ENCODE results near the gene NDNF. TPM values are rescaled to one million over a fixed set of nuclear protein-coding genes. Genes with fewer than 3 reads are reported as not detected.

NDNF gene
- total and polyA plus RNA-seq, 3 experiments from 2014 or later = 0.13 to 0.18 TPM; not detected in 1

GRCh38 chr4:121026034-121026433 is 46.3 kb downstream of the NDNF start:
- ChIA-PET CTCF (no interaction called here), POLR2A (no interaction called here)
- Histone ChIP-seq H3K27me3 (ENCODE audit: insufficient read depth, low read length, poor library complexity, severe bottlenecking) (no peaks in the 10 kb centered on the region), H3K27ac (ENCODE audit: low read depth, low read length) (no peak overlapping the region), H3K4me1 (ENCODE audit: insufficient read depth, low read length) (no peaks in the 10 kb centered on the region), H3K4me3 (ENCODE audit: low read length) (no peak overlapping the region), H3K9me3 (ENCODE audit: low read length) (no peaks in the 10 kb centered on the region), H3K36me3 (ENCODE audit: insufficient read depth, low read length) (no peaks in the 10 kb centered on the region)
- Mint-ChIP-seq H3K4me3 (no peak overlapping the region), H3K4me1 (no peaks in the 10 kb centered on the region), H3K36me3 (peaks cover 0 to 4% (median 0%) of the 10 kb centered on the region in 3 donors), H3K27me3 (peaks cover 11 to 22% of the 10 kb centered on the region in 2 donors), H3K9me3 (no peaks in the 10 kb centered on the region), H3K27ac (peak overlapping the region in 1 of 8 donors; percentile 34)
- DNase-seq = no peak

GRCh38 chr4:121025540-121025939 is 46.8 kb downstream of the NDNF start:
- no peaks in the 10 kb centered on the region for H3K4me1 Mint-ChIP-seq
- H3K36me3 Mint-ChIP-seq = peaks cover 0 to 4% (median 0%) of the 10 kb centered on the region in 3 donors
- CTCF ChIA-PET = no interaction called here
- H3K36me3 ChIP-seq (ENCODE audit: insufficient read depth, low read length) = no peaks in the 10 kb centered on the region
- H3K27ac ChIP-seq (ENCODE audit: low read depth, low read length) = no peak overlapping the region
- H3K27me3 ChIP-seq (ENCODE audit: insufficient read depth, low read length, poor library complexity, severe bottlenecking) = no peaks in the 10 kb centered on the region
- H3K9me3 ChIP-seq (ENCODE audit: low read length) = no peaks in the 10 kb centered on the region
- POLR2A ChIA-PET = no interaction called here
- H3K4me3 Mint-ChIP-seq = no peak overlapping the region
- H3K4me1 ChIP-seq (ENCODE audit: insufficient read depth, low read length) = no peaks in the 10 kb centered on the region
- no peak for DNase-seq
- H3K27ac Mint-ChIP-seq = no peak overlapping the region
- H3K4me3 ChIP-seq (ENCODE audit: low read length) = no peak overlapping the region
- no peaks in the 10 kb centered on the region for H3K9me3 Mint-ChIP-seq
- peaks cover 11 to 27% of the 10 kb centered on the region in 2 donors for H3K27me3 Mint-ChIP-seq

DNA sequence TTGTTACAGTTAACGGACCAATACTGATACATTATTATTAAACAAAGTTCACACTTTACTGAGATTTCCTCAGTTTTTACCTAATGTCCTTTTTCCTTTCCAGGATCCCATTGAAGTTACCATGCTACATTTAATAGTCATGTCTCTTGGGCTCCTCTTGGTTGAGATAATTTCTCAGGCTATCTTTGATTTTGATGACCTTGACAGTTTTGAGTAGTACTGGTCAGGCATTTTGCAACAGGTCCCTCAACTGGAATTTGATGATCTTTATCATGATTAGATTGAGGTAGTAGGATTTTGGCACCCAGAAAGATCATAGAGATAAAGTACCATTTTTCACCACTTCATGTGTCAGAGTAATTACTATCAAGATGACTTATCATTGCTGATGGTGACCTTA is 53.8 kb downstream of the NDNF start:
- no peaks in the 10 kb centered on the region for H3K4me1 Mint-ChIP-seq
- no peak overlapping the region for H3K4me3 ChIP-seq (ENCODE audit: low read length)
- no peak for DNase-seq
- no peaks in the 10 kb centered on the region for H3K4me1 ChIP-seq (ENCODE audit: insufficient read depth, low read length)
- H3K27me3 ChIP-seq (ENCODE audit: insufficient read depth, low read length, poor library complexity, severe bottlenecking) = no peaks in the 10 kb centered on the region
- H3K9me3 Mint-ChIP-seq = no peaks in the 10 kb centered on the region
- H3K36me3 Mint-ChIP-seq = peaks cover 0 to 4% (median 0%) of the 10 kb centered on the region in 3 donors
- H3K27ac ChIP-seq (ENCODE audit: low read depth, low read length) = no peak overlapping the region
- ChIA-PET POLR2A (no interaction called here), CTCF (no interaction called here)
- H3K9me3 ChIP-seq (ENCODE audit: low read length) = no peaks in the 10 kb centered on the region
- no peak overlapping the region for H3K27ac Mint-ChIP-seq
- no peaks in the 10 kb centered on the region for H3K36me3 ChIP-seq (ENCODE audit: insufficient read depth, low read length)
- peaks cover 20 to 32% of the 10 kb centered on the region in 2 donors for H3K27me3 Mint-ChIP-seq
- H3K4me3 Mint-ChIP-seq = no peak overlapping the region

GRCh38 chr4:121016611-121017010 is 55.7 kb downstream of the NDNF start:
- DNase-seq = no peak
- H3K4me1 ChIP-seq (ENCODE audit: insufficient read depth, low read length) = no peaks in the 10 kb centered on the region
- H3K9me3 Mint-ChIP-seq = no peaks in the 10 kb centered on the region
- H3K27me3 Mint-ChIP-seq = peaks cover 11 to 17% of the 10 kb centered on the region in 2 donors
- no peaks in the 10 kb centered on the region for H3K27me3 ChIP-seq (ENCODE audit: insufficient read depth, low read length, poor library complexity, severe bottlenecking)
- H3K4me3 Mint-ChIP-seq = no peak overlapping the region
- H3K4me3 ChIP-seq (ENCODE audit: low read length) = no peak overlapping the region
- CTCF ChIA-PET = interaction anchor here (1.3 kb wide), 1 partner anchor 10 kb away, joined by 3 read pairs; no protein-coding TSS in a partner anchor
- H3K4me1 Mint-ChIP-seq = no peaks in the 10 kb centered on the region
- POLR2A ChIA-PET = no interaction called here
- no peak overlapping the region for H3K27ac ChIP-seq (ENCODE audit: low read depth, low read length)
- H3K36me3 ChIP-seq (ENCODE audit: insufficient read depth, low read length) = no peaks in the 10 kb centered on the region
- H3K36me3 Mint-ChIP-seq = no peaks in the 10 kb centered on the region
- H3K27ac Mint-ChIP-seq = no peak overlapping the region
- H3K9me3 ChIP-seq (ENCODE audit: low read length) = no peaks in the 10 kb centered on the region

DNA sequence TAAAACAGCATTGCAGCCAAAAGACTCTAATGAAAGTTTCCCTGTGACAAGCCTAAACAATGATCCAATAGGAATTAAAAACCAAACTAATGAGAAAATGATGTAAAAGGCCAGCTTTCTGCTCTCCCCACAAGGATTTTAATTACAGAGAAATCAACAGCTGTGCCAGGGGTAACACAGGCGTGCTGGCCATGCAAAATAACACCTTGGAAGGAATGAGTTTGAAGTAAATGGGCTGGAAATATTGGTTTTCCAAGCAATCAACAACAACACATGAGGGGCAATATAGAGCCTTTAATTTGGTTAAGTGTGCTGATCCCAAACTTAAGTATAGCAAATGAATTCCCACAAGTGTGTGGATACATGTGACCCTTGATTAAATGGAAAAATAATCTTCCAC is 56.9 kb downstream of the NDNF start:
- H3K27ac ChIP-seq (ENCODE audit: low read depth, low read length) = no peak overlapping the region
- Mint-ChIP-seq H3K4me3 (no peak overlapping the region), H3K27me3 (peaks cover 9% of the 10 kb centered on the region in 2 donors), H3K9me3 (no peaks in the 10 kb centered on the region), H3K36me3 (no peaks in the 10 kb centered on the region), H3K4me1 (peaks cover 0 to 3% (median 2%) of the 10 kb centered on the region in 3 donors), H3K27ac (no peak overlapping the region)
- ChIA-PET POLR2A (interaction anchor here (0.5 kb wide), 1 partner anchor 296 kb away, joined by 4 read pairs; no protein-coding TSS in a partner anchor), CTCF (no interaction called here)
- DNase-seq = no peak
- no peaks in the 10 kb centered on the region for H3K36me3 ChIP-seq (ENCODE audit: insufficient read depth, low read length)
- H3K4me1 ChIP-seq (ENCODE audit: insufficient read depth, low read length) = peaks cover 5% of the 10 kb centered on the region
- H3K27me3 ChIP-seq (ENCODE audit: insufficient read depth, low read length, poor library complexity, severe bottlenecking) = no peaks in the 10 kb centered on the region
- no peaks in the 10 kb centered on the region for H3K9me3 ChIP-seq (ENCODE audit: low read length)
- H3K4me3 ChIP-seq (ENCODE audit: low read length) = no peak overlapping the region

- POLR2A ChIA-PET = no interaction called here
- no peaks in the 10 kb centered on the region for H3K36me3 Mint-ChIP-seq
Measured at GRCh38 chr4:121014544-121014943, 57.8 kb downstream of the NDNF start.

GRCh38 chr4:121011780-121012340 is 60.5 kb downstream of the NDNF start:
- DNase-seq = no peak
- H3K9me3 Mint-ChIP-seq = no peaks in the 10 kb centered on the region
- Histone ChIP-seq H3K27me3 (ENCODE audit: insufficient read depth, low read length, poor library complexity, severe bottlenecking) (no peaks in the 10 kb centered on the region), H3K36me3 (ENCODE audit: insufficient read depth, low read length) (no peaks in the 10 kb centered on the region), H3K4me1 (ENCODE audit: insufficient read depth, low read length) (peaks cover 20% of the 10 kb centered on the region), H3K9me3 (ENCODE audit: low read length) (no peaks in the 10 kb centered on the region), H3K27ac (ENCODE audit: low read depth, low read length) (no peak overlapping the region), H3K4me3 (ENCODE audit: low read length) (no peak overlapping the region)
- ChIA-PET CTCF (no interaction called here), POLR2A (no interaction called here)
- H3K36me3 Mint-ChIP-seq = no peaks in the 10 kb centered on the region
- peaks cover 0 to 2% of the 10 kb centered on the region in 2 donors for H3K27me3 Mint-ChIP-seq
- H3K4me3 Mint-ChIP-seq = no peak overlapping the region
- no peak overlapping the region for H3K27ac Mint-ChIP-seq
- H3K4me1 Mint-ChIP-seq = peaks cover 14 to 26% (median 25%) of the 10 kb centered on the region in 3 donors

More at GRCh38 chr4:121014544-121014943, 57.8 kb downstream of the NDNF start:
- Histone ChIP-seq H3K27ac (ENCODE audit: low read depth, low read length) (no peak overlapping the region), H3K27me3 (ENCODE audit: insufficient read depth, low read length, poor library complexity, severe bottlenecking) (no peaks in the 10 kb centered on the region), H3K9me3 (ENCODE audit: low read length) (no peaks in the 10 kb centered on the region), H3K4me3 (ENCODE audit: low read length) (no peak overlapping the region), H3K36me3 (ENCODE audit: insufficient read depth, low read length) (no peaks in the 10 kb centered on the region), H3K4me1 (ENCODE audit: insufficient read depth, low read length) (peaks cover 12% of the 10 kb centered on the region)
- no peak overlapping the region for H3K4me3 Mint-ChIP-seq
- H3K27me3 Mint-ChIP-seq = peaks cover 2 to 6% of the 10 kb centered on the region in 2 donors
- no peak overlapping the region for H3K27ac Mint-ChIP-seq
- no peaks in the 10 kb centered on the region for H3K9me3 Mint-ChIP-seq
- DNase-seq = no peak
- H3K4me1 Mint-ChIP-seq = peaks cover 7 to 11% (median 9%) of the 10 kb centered on the region in 3 donors
- CTCF ChIA-PET = no interaction called here

GRCh38 chr4:121011138-121011537 is 61.2 kb downstream of the NDNF start:
- no peak overlapping the region for H3K4me3 ChIP-seq (ENCODE audit: low read length)
- H3K36me3 Mint-ChIP-seq = no peaks in the 10 kb centered on the region
- no peak overlapping the region for H3K4me3 Mint-ChIP-seq
- ChIA-PET POLR2A (no interaction called here), CTCF (no interaction called here)
- H3K27me3 ChIP-seq (ENCODE audit: insufficient read depth, low read length, poor library complexity, severe bottlenecking) = no peaks in the 10 kb centered on the region
- H3K4me1 Mint-ChIP-seq = peaks cover 14 to 26% (median 25%) of the 10 kb centered on the region in 3 donors
- peak overlapping the region in 1 of 8 donors; percentile 43 for H3K27ac Mint-ChIP-seq
- H3K27ac ChIP-seq (ENCODE audit: low read depth, low read length) = no peak overlapping the region
- no peaks in the 10 kb centered on the region for H3K36me3 ChIP-seq (ENCODE audit: insufficient read depth, low read length)
- no peak for DNase-seq
- H3K4me1 ChIP-seq (ENCODE audit: insufficient read depth, low read length) = peaks cover 20% of the 10 kb centered on the region
- H3K9me3 Mint-ChIP-seq = no peaks in the 10 kb centered on the region
- no peaks in the 10 kb centered on the region for H3K9me3 ChIP-seq (ENCODE audit: low read length)
- no peaks in the 10 kb centered on the region for H3K27me3 Mint-ChIP-seq

Measured in CD8-positive, alpha-beta memory T cell (primary cell).